ENCODE measurements around the gene GJB5. TPM values are rescaled to one million over a fixed set of nuclear protein-coding genes. Genes with fewer than 3 reads are reported as not detected.

GJB5 gene
- total RNA-seq, 6 experiments from 2014 or later: 0.59 to 0.77 (median 0.69) TPM; not detected in 2

GRCh38 chr1:34792868-34793727 is 38.3 kb downstream of the GJB5 start, which contains the start of gene GJA4:
Gene GJA4 (plus strand): TSS chr1:34792999. CDS start chr1:34794214, 1,215 bp downstream.
- H3K36me3 Mint-ChIP-seq (ENCODE audit: low read depth): peaks cover 14% of the 10 kb centered on the region

DNA sequence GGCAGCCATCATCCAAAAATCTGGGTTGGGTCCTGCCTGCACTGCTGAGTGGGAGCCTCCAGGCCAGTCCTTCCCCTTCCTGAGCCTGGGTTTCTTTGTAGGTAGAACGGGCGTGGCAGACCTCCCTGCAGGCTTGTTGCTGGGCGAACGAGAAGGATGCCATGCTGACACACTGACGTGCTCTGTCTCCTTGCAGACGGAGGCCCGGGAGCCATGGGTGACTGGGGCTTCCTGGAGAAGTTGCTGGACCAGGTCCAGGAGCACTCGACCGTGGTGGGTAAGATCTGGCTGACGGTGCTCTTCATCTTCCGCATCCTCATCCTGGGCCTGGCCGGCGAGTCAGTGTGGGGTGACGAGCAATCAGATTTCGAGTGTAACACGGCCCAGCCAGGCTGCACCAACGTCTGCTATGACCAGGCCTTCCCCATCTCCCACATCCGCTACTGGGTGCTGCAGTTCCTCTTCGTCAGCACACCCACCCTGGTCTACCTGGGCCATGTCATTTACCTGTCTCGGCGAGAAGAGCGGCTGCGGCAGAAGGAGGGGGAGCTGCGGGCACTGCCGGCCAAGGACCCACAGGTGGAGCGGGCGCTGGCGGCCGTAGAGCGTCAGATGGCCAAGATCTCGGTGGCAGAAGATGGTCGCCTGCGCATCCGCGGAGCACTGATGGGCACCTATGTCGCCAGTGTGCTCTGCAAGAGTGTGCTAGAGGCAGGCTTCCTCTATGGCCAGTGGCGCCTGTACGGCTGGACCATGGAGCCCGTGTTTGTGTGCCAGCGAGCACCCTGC is 39.3 kb downstream of the GJB5 start:
- peaks cover 3% of the 10 kb centered on the region for H3K36me3 Mint-ChIP-seq (ENCODE audit: low read depth)
- H3K4me1 Mint-ChIP-seq (ENCODE audit: low read depth): no peaks in the 10 kb centered on the region
- DNase-seq: no peak
- no peak overlapping the region for H3K27ac Mint-ChIP-seq
- peaks cover 7% of the 10 kb centered on the region for H3K9me3 Mint-ChIP-seq
- H3K27me3 Mint-ChIP-seq (ENCODE audit: insufficient read depth): peaks cover 13% of the 10 kb centered on the region
- TF ChIP-seq, protein P1, sequence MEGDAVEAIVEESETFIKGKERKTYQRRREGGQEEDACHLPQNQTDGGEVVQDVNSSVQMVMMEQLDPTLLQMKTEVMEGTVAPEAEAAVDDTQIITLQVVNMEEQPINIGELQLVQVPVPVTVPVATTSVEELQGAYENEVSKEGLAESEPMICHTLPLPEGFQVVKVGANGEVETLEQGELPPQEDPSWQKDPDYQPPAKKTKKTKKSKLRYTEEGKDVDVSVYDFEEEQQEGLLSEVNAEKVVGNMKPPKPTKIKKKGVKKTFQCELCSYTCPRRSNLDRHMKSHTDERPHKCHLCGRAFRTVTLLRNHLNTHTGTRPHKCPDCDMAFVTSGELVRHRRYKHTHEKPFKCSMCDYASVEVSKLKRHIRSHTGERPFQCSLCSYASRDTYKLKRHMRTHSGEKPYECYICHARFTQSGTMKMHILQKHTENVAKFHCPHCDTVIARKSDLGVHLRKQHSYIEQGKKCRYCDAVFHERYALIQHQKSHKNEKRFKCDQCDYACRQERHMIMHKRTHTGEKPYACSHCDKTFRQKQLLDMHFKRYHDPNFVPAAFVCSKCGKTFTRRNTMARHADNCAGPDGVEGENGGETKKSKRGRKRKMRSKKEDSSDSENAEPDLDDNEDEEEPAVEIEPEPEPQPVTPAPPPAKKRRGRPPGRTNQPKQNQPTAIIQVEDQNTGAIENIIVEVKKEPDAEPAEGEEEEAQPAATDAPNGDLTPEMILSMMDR (IDR thresholded peaks at IDR 0.05): no peak
- no peak overlapping the region for H3K4me3 Mint-ChIP-seq

More at GRCh38 chr1:34792868-34793727, 38.3 kb downstream of the GJB5 start, which contains the start of gene GJA4:
- no peak for DNase-seq
- Mint-ChIP-seq H3K4me3 (no peak within 1 kb of the TSS), H3K27me3 (ENCODE audit: insufficient read depth) (peaks cover 17% of the 10 kb centered on the region), H3K4me1 (ENCODE audit: low read depth) (peaks cover 7% of the 10 kb centered on the region), H3K27ac (no peak within 1 kb of the TSS), H3K9me3 (peaks cover 16% of the 10 kb centered on the region)
- TF ChIP-seq, protein P1 (IDR thresholded peaks at IDR 0.05): no peak

GRCh38 chr1:34794790-34795180 is 39.9 kb downstream of the GJB5 start:
- H3K27me3 Mint-ChIP-seq (ENCODE audit: insufficient read depth): peaks cover 12% of the 10 kb centered on the region
- no peak overlapping the region for H3K27ac Mint-ChIP-seq
- H3K4me3 Mint-ChIP-seq: no peak overlapping the region
- H3K36me3 Mint-ChIP-seq (ENCODE audit: low read depth): no peaks in the 10 kb centered on the region; the same call in 1 of the 2 replicates
- TF ChIP-seq, protein P1 (IDR thresholded peaks at IDR 0.05): no peak
- H3K9me3 Mint-ChIP-seq: peaks cover 2% of the 10 kb centered on the region; the same call in 1 of the 2 replicates
- DNase-seq: no peak
- H3K4me1 Mint-ChIP-seq (ENCODE audit: low read depth): no peaks in the 10 kb centered on the region

DNA sequence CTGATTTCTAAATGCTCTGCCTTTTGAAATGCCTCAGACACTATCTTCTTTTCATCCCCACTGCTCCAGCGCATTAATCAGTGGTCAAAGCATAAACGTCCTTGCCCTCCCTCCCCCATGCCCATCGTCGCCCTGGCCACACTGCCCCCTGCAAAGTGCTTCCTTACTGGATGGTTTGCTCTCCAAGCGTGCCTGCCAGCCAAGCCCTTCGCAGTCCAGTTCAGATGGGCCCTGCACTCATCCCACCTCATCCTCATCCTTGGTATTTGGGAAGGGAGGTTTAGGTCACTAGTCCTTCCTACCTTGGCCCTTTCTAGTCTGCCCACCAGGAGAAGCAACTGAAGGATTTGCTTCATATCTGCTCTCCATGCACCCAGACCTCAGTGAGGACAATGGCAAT is 41.1 kb downstream of the GJB5 start:
- no peak overlapping the region for H3K27ac Mint-ChIP-seq

GRCh38 chr1:34796990-34797389 is 42.1 kb downstream of the GJB5 start:
- Mint-ChIP-seq H3K9me3 (no peaks in the 10 kb centered on the region), H3K27ac (no peak overlapping the region)

More for the DNA sequence above, 41.1 kb downstream of the GJB5 start:
- no peak overlapping the region for H3K4me3 Mint-ChIP-seq
- H3K27me3 Mint-ChIP-seq (ENCODE audit: insufficient read depth): peaks cover 11% of the 10 kb centered on the region
- no peaks in the 10 kb centered on the region for H3K9me3 Mint-ChIP-seq
- DNase-seq: no peak
- H3K36me3 Mint-ChIP-seq (ENCODE audit: low read depth): no peaks in the 10 kb centered on the region; the same call in 1 of the 2 replicates
- TF ChIP-seq, protein P1 (IDR thresholded peaks at IDR 0.05): no peak
- H3K4me1 Mint-ChIP-seq (ENCODE audit: low read depth): peaks cover 11% of the 10 kb centered on the region

More at GRCh38 chr1:34796990-34797389, 42.1 kb downstream of the GJB5 start:
- H3K27me3 Mint-ChIP-seq (ENCODE audit: insufficient read depth): peaks cover 8% of the 10 kb centered on the region
- peaks cover 11% of the 10 kb centered on the region for H3K4me1 Mint-ChIP-seq (ENCODE audit: low read depth)
- TF ChIP-seq, protein P1 (IDR thresholded peaks at IDR 0.05): no peak
- DNase-seq: no peak
- no peaks in the 10 kb centered on the region; the same call in 1 of the 2 replicates for H3K36me3 Mint-ChIP-seq (ENCODE audit: low read depth)
- H3K4me3 Mint-ChIP-seq: no peak overlapping the region
